NT2/D1 (cell line): ENCODE measurements around the gene DDIT3.
A peak's percentile ranks its signal among the peaks of the same experiment; 100 is the strongest.
"Not testable (repeated sequence)": the region's sequence is repeated elsewhere in the genome, so short reads cannot be mapped to it uniquely, and the experiment has no call there.

Experiments used
- DNase-seq: peaks from one replicate; pipeline ENCODE4 v3.0.0-alpha.2; 2011; ENCODE audit warnings: low read depth, low spot score
- H3K27me3 ChIP-seq: 2 replicates; pipeline ENCODE4 v1.6.0; 2011; ENCODE audit warnings: mild to moderate bottlenecking; ENCODE audit not compliant: insufficient read length, insufficient read depth
- H3K36me3 ChIP-seq: 2 replicates; pipeline ENCODE4 v1.6.1; 2011; ENCODE audit warnings: mild to moderate bottlenecking, low read length, mixed read lengths; ENCODE audit not compliant: insufficient read depth, insufficient read length
- H3K4me1 ChIP-seq: 2 replicates; pipeline ENCODE4 v1.5.1; 2011; ENCODE audit not compliant: insufficient read depth, insufficient read length
- H3K4me3 ChIP-seq: 2 replicates; pipeline ENCODE4 v1.5.1; 2011; ENCODE audit warnings: low read depth; ENCODE audit not compliant: insufficient read length
- H3K9ac ChIP-seq: 2 replicates; pipeline ENCODE4 v1.6.0; 2011; ENCODE audit warnings: low read depth; ENCODE audit not compliant: insufficient read length
- H3K9me3 ChIP-seq: 2 replicates; pipeline ENCODE4 v1.5.1; 2011; ENCODE audit warnings: mild to moderate bottlenecking, low read length; ENCODE audit not compliant: insufficient read depth
- SUZ12 ChIP-seq: IDR thresholded peaks from 2 replicates; pipeline ENCODE4 v1.6.1; 2011; ENCODE audit not compliant: insufficient read length, insufficient read depth; ENCODE audit errors: extremely low read depth
- YY1 ChIP-seq: IDR thresholded peaks from 2 replicates; pipeline ENCODE4 v1.6.1; 2011; ENCODE audit not compliant: insufficient read length, insufficient read depth
- ZNF274 ChIP-seq: IDR thresholded peaks from 2 replicates; pipeline ENCODE4 v1.6.1; 2011; ENCODE audit warnings: mild to moderate bottlenecking, low read depth, low read length

The DDIT3 gene

GRCh38 chr12:57518176-57518919, 2.0 kb downstream of the DDIT3 start:
- no peak for TF ChIP-seq ZNF274
- TF ChIP-seq YY1, result no peak
- no peak for TF ChIP-seq SUZ12
- Histone ChIP-seq H3K9me3 (no peaks in the 10 kb centered on the region), H3K4me1 (peaks cover 3% of the 10 kb centered on the region), H3K27me3 (no peaks in the 10 kb centered on the region), H3K36me3 (peaks cover 58% of the 10 kb centered on the region), H3K9ac (peak overlapping the region; percentile 5), H3K4me3 (peak overlapping the region; percentile 84)
- DNase-seq, result no peak

GRCh38 chr12:57517718-57518117, 2.6 kb downstream of the DDIT3 start:
- H3K9me3 ChIP-seq, H3K9ac ChIP-seq, H3K4me1 ChIP-seq, DNase-seq, H3K27me3 ChIP-seq, H3K4me3 ChIP-seq: not testable (repeated sequence)
- peaks cover 65% of the 10 kb centered on the region for H3K36me3 ChIP-seq

- H3K9ac ChIP-seq, result no peak overlapping the region
- TF ChIP-seq YY1 (no peak), SUZ12 (no peak), ZNF274 (no peak)
- no peak for DNase-seq
- peaks cover 3% of the 10 kb centered on the region for H3K4me1 ChIP-seq
- peaks cover 70% of the 10 kb centered on the region for H3K36me3 ChIP-seq
- no peaks in the 10 kb centered on the region for H3K9me3 ChIP-seq
- H3K27me3 ChIP-seq, result no peaks in the 10 kb centered on the region
- no peak overlapping the region for H3K4me3 ChIP-seq
Measured at GRCh38 chr12:57517187-57517586, 3.1 kb downstream of the DDIT3 start.

- Histone ChIP-seq H3K36me3 (peaks cover 75% of the 10 kb centered on the region), H3K4me3 (no peak overlapping the region), H3K9me3 (no peaks in the 10 kb centered on the region), H3K27me3 (no peaks in the 10 kb centered on the region), H3K4me1 (no peaks in the 10 kb centered on the region), H3K9ac (no peak overlapping the region)
- TF ChIP-seq SUZ12 (no peak), YY1 (no peak), ZNF274 (no peak)
- no peak for DNase-seq
Measured at GRCh38 chr12:57516617-57517153, 3.6 kb downstream of the DDIT3 start.

- H3K4me1 ChIP-seq, result no peaks in the 10 kb centered on the region
- H3K27me3 ChIP-seq, result no peaks in the 10 kb centered on the region
- TF ChIP-seq ZNF274, result no peak
- TF ChIP-seq SUZ12, result no peak
- TF ChIP-seq YY1, result no peak
- H3K4me3 ChIP-seq, result no peak overlapping the region
- H3K9ac ChIP-seq, result no peak overlapping the region
- DNase-seq, result no peak
- H3K9me3 ChIP-seq, result no peaks in the 10 kb centered on the region
- peaks cover 82% of the 10 kb centered on the region for H3K36me3 ChIP-seq
Measured at GRCh38 chr12:57515934-57516541, 4.3 kb downstream of the DDIT3 start.

- Histone ChIP-seq H3K36me3 (peaks cover 87% of the 10 kb centered on the region), H3K9ac (no peak overlapping the region), H3K27me3 (no peaks in the 10 kb centered on the region), H3K4me1 (no peaks in the 10 kb centered on the region), H3K4me3 (no peak overlapping the region), H3K9me3 (no peaks in the 10 kb centered on the region)
- TF ChIP-seq ZNF274 (no peak), SUZ12 (no peak), YY1 (no peak)
- DNase-seq, result no peak
Measured at GRCh38 chr12:57515408-57515933, 4.8 kb downstream of the DDIT3 start.

- H3K4me3 ChIP-seq, result no peak overlapping the region
- TF ChIP-seq SUZ12 (no peak), YY1 (no peak), ZNF274 (no peak)
- no peak for DNase-seq
- no peaks in the 10 kb centered on the region for H3K9me3 ChIP-seq
- H3K27me3 ChIP-seq, result no peaks in the 10 kb centered on the region
- H3K36me3 ChIP-seq, result peaks cover 93% of the 10 kb centered on the region
- no peaks in the 10 kb centered on the region for H3K4me1 ChIP-seq
- no peak overlapping the region for H3K9ac ChIP-seq
Measured at GRCh38 chr12:57514720-57515407, 5.5 kb downstream of the DDIT3 start.

GRCh38 chr12:57514246-57514645, 6.1 kb downstream of the DDIT3 start:
- not testable (repeated sequence) for DNase-seq, H3K9me3 ChIP-seq, H3K9ac ChIP-seq, H3K27me3 ChIP-seq, H3K4me3 ChIP-seq, H3K4me1 ChIP-seq
- peaks cover 94% of the 10 kb centered on the region for H3K36me3 ChIP-seq

- not testable (repeated sequence) for H3K9me3 ChIP-seq, H3K4me1 ChIP-seq, H3K27me3 ChIP-seq, H3K9ac ChIP-seq, DNase-seq, H3K4me3 ChIP-seq
- peaks cover 94% of the 10 kb centered on the region for H3K36me3 ChIP-seq
Measured at GRCh38 chr12:57513677-57514076, 6.6 kb downstream of the DDIT3 start.
